OCI-LY3 (cell line): ENCODE results near the gene ATP10A.

Source experiments
- CTCF ChIP-seq: fragments of 200-600, 300-600 bp; sonication (generic); IDR thresholded peaks from 2 replicates; pipeline ENCODE4 v1.5.1; 2014; ENCODE audit warnings: antibody characterized with exemption, low read length, low read depth
- EZH2phosphoT487 ChIP-seq: fragments of 200-600 bp; shearing (Covaris generic); IDR thresholded peaks from 2 replicates; pipeline ENCODE4 v1.6.1; 2018; ENCODE audit warnings: antibody characterized with exemption, mixed run types, low read depth

GRCh38 chr15:25738171-25738965, 124.8 kb downstream of the ATP10A start:
- TF ChIP-seq CTCF (no peak), EZH2phosphoT487 (no peak)
